Upper lobe of left lung (tissue), 4 donors: ENCODE data around the gene SH3YL1.

Experiments used
- EP300 ChIP-seq, 4 donors: sonication (generic); formaldehyde crosslinking; IDR thresholded peaks; one replicate each; pipeline ENCODE4 v1.5.1; 2017; ENCODE audit warnings: antibody characterized with exemption in 4 of 4, control low read depth in 2 of 4
- POLR2A ChIP-seq, 4 donors: fragments of 450-650 bp; IDR thresholded peaks; one replicate each; pipeline ENCODE4 v1.5.1; 2016 to 2017; ENCODE audit warnings: antibody characterized with exemption in 4 of 4, mild to moderate bottlenecking in 2 of 4
- POLR2AphosphoS5 ChIP-seq, 2 donors: sonication (generic); formaldehyde crosslinking; IDR thresholded peaks; one replicate each; pipeline ENCODE4 v1.5.1; 2017; ENCODE audit warnings: antibody characterized with exemption in 2 of 2
- TF ChIP-seq, protein P1 (sequence below), 6 experiments: fragments of 450-650 bp in 4 of 6; fragments of 200-600 bp in 2 of 6; sonication (generic) in 2 of 6; IDR thresholded peaks; one replicate each; pipeline ENCODE4 v1.5.1; 2016 to 2019; ENCODE audit warnings: antibody characterized with exemption in 6 of 6

DNA sequence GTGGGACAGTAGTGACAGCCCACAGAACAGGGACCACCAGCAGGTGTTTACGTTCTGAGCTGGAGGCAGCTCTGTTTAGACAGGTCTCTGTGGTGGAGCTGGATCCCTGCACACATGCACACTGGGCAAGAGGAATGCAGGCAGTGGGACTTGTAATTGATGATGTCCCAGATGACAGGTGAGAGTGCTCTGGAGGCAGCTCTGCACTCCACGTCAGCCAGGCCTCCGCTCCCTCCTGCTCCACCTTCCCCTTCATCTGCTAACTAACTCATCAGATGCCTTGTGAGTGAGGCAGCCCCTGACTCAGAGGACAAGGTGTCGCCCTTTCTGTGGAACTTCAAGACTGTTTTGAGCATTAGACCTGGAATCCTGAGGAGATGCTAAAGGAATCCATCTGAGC is 53.2 kb downstream of the SH3YL1 start:
- TF ChIP-seq, protein P1, sequence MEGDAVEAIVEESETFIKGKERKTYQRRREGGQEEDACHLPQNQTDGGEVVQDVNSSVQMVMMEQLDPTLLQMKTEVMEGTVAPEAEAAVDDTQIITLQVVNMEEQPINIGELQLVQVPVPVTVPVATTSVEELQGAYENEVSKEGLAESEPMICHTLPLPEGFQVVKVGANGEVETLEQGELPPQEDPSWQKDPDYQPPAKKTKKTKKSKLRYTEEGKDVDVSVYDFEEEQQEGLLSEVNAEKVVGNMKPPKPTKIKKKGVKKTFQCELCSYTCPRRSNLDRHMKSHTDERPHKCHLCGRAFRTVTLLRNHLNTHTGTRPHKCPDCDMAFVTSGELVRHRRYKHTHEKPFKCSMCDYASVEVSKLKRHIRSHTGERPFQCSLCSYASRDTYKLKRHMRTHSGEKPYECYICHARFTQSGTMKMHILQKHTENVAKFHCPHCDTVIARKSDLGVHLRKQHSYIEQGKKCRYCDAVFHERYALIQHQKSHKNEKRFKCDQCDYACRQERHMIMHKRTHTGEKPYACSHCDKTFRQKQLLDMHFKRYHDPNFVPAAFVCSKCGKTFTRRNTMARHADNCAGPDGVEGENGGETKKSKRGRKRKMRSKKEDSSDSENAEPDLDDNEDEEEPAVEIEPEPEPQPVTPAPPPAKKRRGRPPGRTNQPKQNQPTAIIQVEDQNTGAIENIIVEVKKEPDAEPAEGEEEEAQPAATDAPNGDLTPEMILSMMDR (IDR thresholded peaks at IDR 0.05): no peak
- TF ChIP-seq EP300 (IDR thresholded peaks at IDR 0.05) (no peak), POLR2A (IDR thresholded peaks at IDR 0.05) (no peak), POLR2AphosphoS5 (IDR thresholded peaks at IDR 0.05) (no peak)
